ENCODE results near the gene TMEM38A. TPM values are rescaled to one million over a fixed set of nuclear protein-coding genes. Genes with fewer than 3 reads are reported as not detected.
"Not testable (repeated sequence)": the region's sequence is repeated elsewhere in the genome, so short reads cannot be mapped to it uniquely, and the experiment has no call there.

Gene TMEM38A
- total and polyA plus RNA-seq, 9 donors = 0.83 to 7.5 (median 3.1) TPM

DNA sequence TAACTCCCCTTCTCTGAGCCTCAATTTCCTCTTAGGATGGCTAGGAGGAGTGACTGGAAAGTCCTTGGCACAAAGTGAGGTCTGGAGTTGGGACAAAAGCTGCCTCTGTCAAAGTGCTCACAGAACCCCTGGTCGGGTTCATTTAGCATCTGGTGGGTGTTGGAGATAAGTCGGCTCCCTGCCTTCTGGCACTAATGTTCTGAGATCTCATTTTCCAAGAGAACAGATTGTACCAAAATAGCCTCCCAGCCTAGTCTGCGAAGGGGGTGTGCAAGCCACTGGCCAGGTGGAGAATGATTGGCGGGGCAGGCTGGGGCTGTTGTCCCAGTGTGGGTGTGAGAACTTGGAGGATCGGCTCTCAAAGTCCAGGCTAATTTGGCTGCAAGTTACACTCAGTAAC is 38.0 kb downstream of the TMEM38A start:
- Histone ChIP-seq H3K27me3 (no peaks in the 10 kb centered on the region), H3K9me3 (no peaks in the 10 kb centered on the region), H3K36me3 (no peaks in the 10 kb centered on the region), H3K4me1 (ENCODE audit: insufficient read depth) (no peaks in the 10 kb centered on the region), H3K4me3 (no peak overlapping the region), H3K27ac (no peak overlapping the region)
- intact Hi-C loops (cut with DNase I) = no loop called here
- 16 to 19% (median 16%) methylated on average over 5 of the region's 5 CpGs for WGBS, 3 donors
- TF ChIP-seq, protein P1, sequence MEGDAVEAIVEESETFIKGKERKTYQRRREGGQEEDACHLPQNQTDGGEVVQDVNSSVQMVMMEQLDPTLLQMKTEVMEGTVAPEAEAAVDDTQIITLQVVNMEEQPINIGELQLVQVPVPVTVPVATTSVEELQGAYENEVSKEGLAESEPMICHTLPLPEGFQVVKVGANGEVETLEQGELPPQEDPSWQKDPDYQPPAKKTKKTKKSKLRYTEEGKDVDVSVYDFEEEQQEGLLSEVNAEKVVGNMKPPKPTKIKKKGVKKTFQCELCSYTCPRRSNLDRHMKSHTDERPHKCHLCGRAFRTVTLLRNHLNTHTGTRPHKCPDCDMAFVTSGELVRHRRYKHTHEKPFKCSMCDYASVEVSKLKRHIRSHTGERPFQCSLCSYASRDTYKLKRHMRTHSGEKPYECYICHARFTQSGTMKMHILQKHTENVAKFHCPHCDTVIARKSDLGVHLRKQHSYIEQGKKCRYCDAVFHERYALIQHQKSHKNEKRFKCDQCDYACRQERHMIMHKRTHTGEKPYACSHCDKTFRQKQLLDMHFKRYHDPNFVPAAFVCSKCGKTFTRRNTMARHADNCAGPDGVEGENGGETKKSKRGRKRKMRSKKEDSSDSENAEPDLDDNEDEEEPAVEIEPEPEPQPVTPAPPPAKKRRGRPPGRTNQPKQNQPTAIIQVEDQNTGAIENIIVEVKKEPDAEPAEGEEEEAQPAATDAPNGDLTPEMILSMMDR (IDR thresholded peaks at IDR 0.05) = no peak
- TF ChIP-seq EP300 (IDR thresholded peaks at IDR 0.05) = no peak
- TF ChIP-seq POLR2A (IDR thresholded peaks at IDR 0.05) = no peak
- peak in 1 of 5 donors; percentile 50 for DNase-seq

DNA sequence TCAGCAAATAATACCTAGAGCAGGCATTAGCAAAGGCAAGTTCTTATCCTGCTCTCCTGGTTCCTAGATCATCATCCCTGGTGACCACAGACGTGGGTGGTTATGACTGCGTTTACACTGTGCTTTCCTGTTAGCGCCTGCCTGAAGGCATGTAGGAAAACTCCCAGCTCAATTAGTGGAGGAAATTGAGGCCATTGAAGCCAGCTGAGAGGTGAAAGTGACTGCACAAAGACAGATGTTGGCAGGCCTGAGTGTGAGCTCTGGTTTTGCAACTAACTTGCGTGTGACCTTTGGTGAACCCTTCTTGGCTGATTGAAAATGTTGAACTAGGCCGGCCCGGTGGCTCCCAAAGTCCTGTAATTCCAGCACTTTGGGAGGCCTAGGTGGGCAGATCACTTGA is 41.2 kb downstream of the TMEM38A start:
- no peaks in the 10 kb centered on the region for H3K36me3 ChIP-seq
- no peaks in the 10 kb centered on the region for H3K27me3 ChIP-seq
- no peak overlapping the region for H3K4me3 ChIP-seq
- WGBS, 3 donors = 50 to 62% (median 57%) methylated on average over 6 of the region's 6 CpGs
- no peaks in the 10 kb centered on the region for H3K4me1 ChIP-seq (ENCODE audit: insufficient read depth)
- no peak overlapping the region for H3K27ac ChIP-seq
- DNase-seq = no peak
- H3K9me3 ChIP-seq = no peaks in the 10 kb centered on the region
- TF ChIP-seq, protein P1 (IDR thresholded peaks at IDR 0.05) = no peak
- TF ChIP-seq EP300 (IDR thresholded peaks at IDR 0.05) = no peak
- TF ChIP-seq POLR2A (IDR thresholded peaks at IDR 0.05) = no peak
- intact Hi-C loops (cut with DNase I) = no loop called here

DNA sequence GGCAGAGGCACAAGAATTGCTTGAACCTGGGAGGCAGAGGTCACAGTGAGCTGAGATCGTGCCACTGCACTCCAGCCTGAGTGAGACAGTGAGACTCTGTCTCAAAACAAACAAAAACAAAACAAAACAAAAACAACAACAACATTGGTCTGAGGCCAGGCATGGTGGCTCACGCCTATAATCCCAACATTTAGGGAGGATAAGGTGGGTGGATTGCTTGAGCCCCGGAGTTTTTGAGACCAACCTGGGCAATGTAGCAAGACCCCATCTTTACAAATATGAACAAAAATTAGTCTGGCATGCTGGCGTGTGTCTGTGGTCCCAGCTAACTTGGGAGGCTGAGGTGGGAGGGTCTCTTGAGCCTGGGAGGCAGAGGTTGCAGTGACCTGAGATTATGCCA is 42.7 kb downstream of the TMEM38A start:
- Histone ChIP-seq H3K27ac (no peak overlapping the region), H3K4me3 (no peak overlapping the region), H3K27me3 (no peaks in the 10 kb centered on the region), H3K9me3 (no peaks in the 10 kb centered on the region), H3K36me3 (no peaks in the 10 kb centered on the region), H3K4me1 (ENCODE audit: insufficient read depth) (no peaks in the 10 kb centered on the region)
- intact Hi-C loops (cut with DNase I) = no loop called here
- WGBS, 3 donors = 68 to 79% (median 69%) methylated on average over 4 of the region's 4 CpGs
- no peak for TF ChIP-seq POLR2A (IDR thresholded peaks at IDR 0.05)
- TF ChIP-seq, protein P1 (IDR thresholded peaks at IDR 0.05) = no peak
- no peak for TF ChIP-seq EP300 (IDR thresholded peaks at IDR 0.05)
- DNase-seq = no peak

DNA sequence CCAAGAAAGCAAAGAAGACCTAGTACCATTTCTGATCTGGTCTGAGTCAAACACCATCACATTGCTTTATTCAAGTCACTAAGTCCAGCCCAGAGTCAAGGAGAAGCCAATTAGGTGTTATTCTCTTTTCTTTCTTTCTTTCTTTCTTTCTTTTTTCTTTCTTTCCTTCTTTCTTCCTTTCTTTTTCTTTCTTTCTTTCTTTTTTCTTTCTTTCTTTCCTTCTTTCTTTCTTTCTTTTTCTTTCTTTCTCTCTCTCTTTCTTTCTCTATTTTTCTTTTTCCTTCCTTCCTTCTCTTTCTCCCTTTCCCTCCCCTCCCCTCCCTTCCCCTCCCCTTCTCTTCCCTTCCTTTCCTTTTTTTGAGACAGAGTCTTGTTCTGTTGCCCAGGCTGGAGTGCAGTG is 49.9 kb downstream of the TMEM38A start:
- H3K9me3 ChIP-seq; H3K4me1 ChIP-seq (ENCODE audit: insufficient read depth); DNase-seq; H3K27ac ChIP-seq; intact Hi-C loops (cut with DNase I); H3K4me3 ChIP-seq; H3K27me3 ChIP-seq; H3K36me3 ChIP-seq: not testable (repeated sequence)

DNA sequence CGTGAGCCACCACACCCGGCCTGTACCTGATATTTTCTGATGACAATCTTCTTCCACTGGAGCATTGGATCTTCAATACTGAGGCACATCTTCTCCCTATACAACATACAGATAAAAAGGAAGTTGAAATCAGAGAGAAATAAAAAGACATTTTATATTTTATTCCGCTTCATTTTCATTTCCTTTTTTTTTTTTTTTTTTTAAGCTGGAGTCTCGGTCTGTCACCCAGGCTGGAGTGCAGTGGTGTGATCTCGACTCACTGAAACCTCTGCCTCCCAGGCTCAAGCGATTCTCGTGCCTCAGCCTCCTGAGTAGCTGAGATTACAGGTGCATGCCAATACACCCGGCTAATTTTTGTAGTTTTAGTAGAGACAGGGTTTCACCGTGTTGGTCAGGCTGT is 51.4 kb downstream of the TMEM38A start:
- H3K4me3 ChIP-seq; H3K4me1 ChIP-seq (ENCODE audit: insufficient read depth); DNase-seq; H3K27me3 ChIP-seq; H3K36me3 ChIP-seq; H3K27ac ChIP-seq; H3K9me3 ChIP-seq; intact Hi-C loops (cut with DNase I): not testable (repeated sequence)
- 70 to 79% (median 70%) methylated on average over 9 of the region's 9 CpGs for WGBS, 3 donors

Measured in ovary (tissue), 9 donors.